Endodermal cell (in vitro differentiated cells): Measurements from ENCODE around the gene IGFBP5. TPM values are rescaled to one million over a fixed set of nuclear protein-coding genes. Genes with fewer than 3 reads are reported as not detected.

Experiments
- DNase-seq: peaks from one replicate; pipeline ENCODE4 v3.0.0-alpha.2; 2017
- H3K27ac ChIP-seq: 2 replicates; pipeline ENCODE4 v1.5.1; 2013; ENCODE audit warnings: mild to moderate bottlenecking, low read depth, low read length, moderate library complexity
- H3K27me3 ChIP-seq: 2 replicates; pipeline ENCODE4 v1.6.1; 2013; ENCODE audit warnings: mild to moderate bottlenecking, low read length, moderate library complexity; ENCODE audit not compliant: insufficient read depth, control insufficient read depth, poor library complexity, severe bottlenecking
- H3K36me3 ChIP-seq: 2 replicates; pipeline ENCODE4 v1.7.0; 2013; ENCODE audit warnings: mild to moderate bottlenecking, low read length, moderate library complexity; ENCODE audit not compliant: control insufficient read depth, insufficient read depth
- H3K4me1 ChIP-seq: one replicate; pipeline ENCODE4 v1.7.0; 2013; ENCODE audit warnings: low read length; ENCODE audit not compliant: control insufficient read depth, insufficient read depth
- H3K4me3 ChIP-seq: 2 replicates; pipeline ENCODE4 v1.5.1; 2013; ENCODE audit warnings: mild to moderate bottlenecking, low read length, moderate library complexity
- H3K9ac ChIP-seq: 2 replicates; pipeline ENCODE4 v1.6.1; 2013; ENCODE audit warnings: mild to moderate bottlenecking, low read length, moderate library complexity; ENCODE audit not compliant: poor library complexity, severe bottlenecking; ENCODE audit errors: extremely low read depth
- H3K9me3 ChIP-seq: 2 replicates; pipeline ENCODE4 v1.6.1; 2013; ENCODE audit warnings: mild to moderate bottlenecking, low read length, moderate library complexity; ENCODE audit not compliant: control insufficient read depth
- H3K27ac Mint-ChIP-seq: 2 replicates; pipeline ENCODE4 v1.8.0; 2020; ENCODE audit warnings: mixed read lengths
- H3K27me3 Mint-ChIP-seq: 2 replicates; pipeline ENCODE4 v1.8.0; 2021; ENCODE audit warnings: mild to moderate bottlenecking, mixed read lengths; ENCODE audit not compliant: insufficient read depth
- H3K36me3 Mint-ChIP-seq: 2 replicates; pipeline ENCODE4 v1.8.0; 2020; ENCODE audit warnings: low read depth, mixed read lengths
- H3K4me1 Mint-ChIP-seq: 2 replicates; pipeline ENCODE4 v1.8.0; 2020; ENCODE audit warnings: mixed read lengths
- H3K4me3 Mint-ChIP-seq: 2 replicates; pipeline ENCODE4 v1.8.0; 2020; ENCODE audit warnings: mild to moderate bottlenecking, moderate library complexity, mixed read lengths
- H3K9me3 Mint-ChIP-seq: 2 replicates; pipeline ENCODE4 v1.8.0; 2020; ENCODE audit warnings: mild to moderate bottlenecking, mixed read lengths
- CTCF ChIP-seq: fragments of 200-600 bp; sonication (generic); conservative IDR thresholded peaks from 2 replicates; pipeline ENCODE4 v1.5.0; 2021; ENCODE audit warnings: antibody characterized with exemption, mild to moderate bottlenecking
- WGBS, 2 experiments: methylation state at CpG; one replicate each; pipeline versions ENCODE4 v1.1.5 to v1.1.7; 2013; ENCODE audit warnings: missing lambda C conversion rate in 2 of 2, mixed read lengths in 1 of 2; ENCODE audit not compliant: insufficient coverage in 1 of 2, insufficient read length in 1 of 2; 5-methylcytosine and 5-hydroxymethylcytosine counted together
- total RNA-seq, 2 donors: library from RNA; stranded (reverse); fragmentation: NEBNext Ultra II Directional in 1 of 2; extraction: Animal tissue kit (Norgen Biotek cat#: 25700) in 1 of 2; gene quantifications; 2 replicates in 1 of 2; 3 replicates in 1 of 2; pipeline ENCODE4 v1.2.1, GENCODE V29; 2021

IGFBP5 gene
- total RNA-seq, 2 donors from 2014 or later: 3.6 to 8.9 TPM

DNA sequence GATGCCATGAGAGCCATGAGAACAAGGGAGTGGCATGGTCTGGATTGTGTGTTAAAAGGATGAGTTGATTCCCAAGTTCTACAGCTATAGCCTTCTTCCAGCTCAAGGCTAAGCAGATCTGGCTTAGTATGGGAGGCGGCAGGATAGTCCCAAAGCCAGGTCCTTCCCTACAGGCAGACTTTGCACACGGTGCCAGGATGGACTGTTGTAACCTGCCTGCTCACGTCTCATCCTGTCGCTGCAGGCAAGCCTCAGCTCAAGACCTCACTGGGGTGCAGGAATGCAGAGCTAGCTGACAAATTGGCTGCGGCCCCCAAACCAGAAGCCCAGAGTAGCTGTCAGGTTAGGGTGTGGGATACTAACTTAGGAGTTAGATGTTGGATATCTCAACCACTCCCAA lies 28.8 kb upstream of the IGFBP5 start:
- Mint-ChIP-seq H3K4me1 (no peaks in the 10 kb centered on the region), H3K4me3 (no peak overlapping the region), H3K36me3 (no peaks in the 10 kb centered on the region), H3K9me3 (no peaks in the 10 kb centered on the region), H3K27ac (no peak overlapping the region), H3K27me3 (peaks cover 8% of the 10 kb centered on the region)
- H3K27me3 ChIP-seq: no peaks in the 10 kb centered on the region
- no peaks in the 10 kb centered on the region for H3K36me3 ChIP-seq
- no peak for DNase-seq
- no peak overlapping the region for H3K27ac ChIP-seq
- no peak for TF ChIP-seq CTCF
- no peak overlapping the region for H3K9ac ChIP-seq
- H3K4me1 ChIP-seq: no peaks in the 10 kb centered on the region
- H3K9me3 ChIP-seq: no peaks in the 10 kb centered on the region
- no peak overlapping the region for H3K4me3 ChIP-seq
- WGBS, 2 experiments: 91 to 94% methylated on average over 4 to 5 of the region's 5 CpGs

DNA sequence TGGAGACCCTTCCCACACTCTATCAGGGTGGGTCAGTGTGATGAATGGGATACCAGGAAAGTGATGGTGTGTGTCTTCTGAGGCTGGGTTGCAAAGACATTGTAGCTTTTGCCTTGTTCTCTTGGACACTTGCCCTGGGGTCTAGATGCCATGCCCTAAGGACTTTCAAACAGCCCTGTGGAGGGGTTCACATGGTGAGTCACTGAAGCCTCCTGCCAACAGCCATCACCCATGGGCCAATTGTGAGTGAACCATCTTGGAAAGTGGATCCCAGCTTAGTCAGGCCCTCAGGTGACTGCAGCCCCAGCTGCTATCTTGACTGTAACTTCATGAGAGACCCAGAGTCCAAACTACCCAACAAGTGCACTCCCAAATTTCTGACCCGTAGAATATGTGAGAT lies 25.8 kb upstream of the IGFBP5 start:
- Mint-ChIP-seq H3K9me3 (no peaks in the 10 kb centered on the region), H3K27ac (no peak overlapping the region), H3K36me3 (no peaks in the 10 kb centered on the region)

DNA sequence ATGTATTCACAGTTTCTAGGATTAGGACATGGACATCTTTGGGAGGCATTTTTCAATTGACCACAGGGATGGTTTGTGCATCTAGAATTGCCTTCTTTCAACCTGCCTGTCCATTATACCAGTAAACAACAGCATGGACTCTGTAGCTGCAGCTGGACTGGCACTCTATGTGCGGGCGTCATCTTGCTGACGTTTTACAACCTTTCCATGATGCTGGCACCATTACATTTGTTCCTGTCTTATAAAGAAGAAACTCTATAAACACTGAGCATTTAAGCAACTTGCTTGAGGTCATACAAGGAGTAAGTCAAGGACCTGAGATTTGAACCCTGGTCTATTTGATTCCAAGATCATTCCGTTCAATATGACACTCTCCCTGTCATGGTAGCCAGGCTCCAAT lies 25.4 kb upstream of the IGFBP5 start:
- Histone ChIP-seq H3K36me3 (no peaks in the 10 kb centered on the region), H3K4me1 (no peaks in the 10 kb centered on the region), H3K27me3 (no peaks in the 10 kb centered on the region), H3K4me3 (no peak overlapping the region), H3K27ac (no peak overlapping the region), H3K9ac (no peak overlapping the region), H3K9me3 (no peaks in the 10 kb centered on the region)
- Mint-ChIP-seq H3K9me3 (no peaks in the 10 kb centered on the region), H3K27me3 (peaks cover 18% of the 10 kb centered on the region), H3K36me3 (no peaks in the 10 kb centered on the region), H3K4me3 (no peak overlapping the region), H3K27ac (no peak overlapping the region), H3K4me1 (no peaks in the 10 kb centered on the region)
- 92 to 100% methylated on average over 3 to 4 of the region's 4 CpGs for WGBS, 2 experiments
- no peak for TF ChIP-seq CTCF
- DNase-seq: no peak

More for the DNA sequence above, 25.8 kb upstream of the IGFBP5 start:
- H3K4me3 Mint-ChIP-seq: no peak overlapping the region
- H3K27me3 ChIP-seq: no peaks in the 10 kb centered on the region
- no peak overlapping the region for H3K4me3 ChIP-seq
- no peak overlapping the region for H3K9ac ChIP-seq
- H3K9me3 ChIP-seq: no peaks in the 10 kb centered on the region
- no peaks in the 10 kb centered on the region for H3K4me1 ChIP-seq
- no peaks in the 10 kb centered on the region for H3K4me1 Mint-ChIP-seq
- no peak for TF ChIP-seq CTCF
- no peak for DNase-seq
- H3K27me3 Mint-ChIP-seq: peaks cover 18% of the 10 kb centered on the region
- no CpG with 5 or more reads among the region's 1 CpG for WGBS, 2 experiments
- no peaks in the 10 kb centered on the region for H3K36me3 ChIP-seq
- no peak overlapping the region for H3K27ac ChIP-seq
